Kidney (tissue), 14 donors: ENCODE data around the gene CCDC138. TPM values are rescaled to one million over a fixed set of nuclear protein-coding genes. Genes with fewer than 3 reads are reported as not detected.

ENCODE experiments used
- DNase-seq, 5 donors: peaks; one replicate each; pipeline ENCODE4 v3.0.0-alpha.2; 2013 to 2020
- FAIRE-seq: peaks from 2 replicates; lab custom pipeline; 2012; peaks lifted over from hg19 to GRCh38; lab: Jason Lieb, UNC
- H3K27ac ChIP-seq, 2 donors: one replicate each; pipeline ENCODE4 v1.7.0; 2013; ENCODE audit warnings: low read depth in 2 of 2, low read length in 2 of 2, inconsistent platforms in 1 of 2
- H3K27me3 ChIP-seq: one replicate; pipeline ENCODE4 v1.7.1; 2013; ENCODE audit warnings: low read length, inconsistent platforms; ENCODE audit not compliant: control insufficient read depth, insufficient read depth
- H3K36me3 ChIP-seq, 3 donors: one replicate each; pipeline versions ENCODE4 v1.7.0 to v1.7.1; 2013; ENCODE audit warnings: low read length in 3 of 3, control low read depth in 1 of 3, inconsistent platforms in 1 of 3; ENCODE audit not compliant: insufficient read depth in 3 of 3, control insufficient read depth in 2 of 3
- H3K4me1 ChIP-seq, 3 donors: one replicate each; pipeline versions ENCODE4 v1.7.0 to v1.7.1; 2013; ENCODE audit warnings: low read length in 3 of 3, inconsistent platforms in 1 of 3, low read depth in 1 of 3; ENCODE audit not compliant: control insufficient read depth in 2 of 3, insufficient read depth in 2 of 3
- H3K4me3 ChIP-seq, 3 donors: one replicate each; pipeline versions ENCODE4 v1.7.0 to v1.8.1; 2013; ENCODE audit warnings: low read length in 3 of 3, control low read depth in 1 of 3, inconsistent platforms in 1 of 3
- H3K9ac ChIP-seq, 3 donors: one replicate each; pipeline versions ENCODE4 v1.7.0 to v1.7.1; 2013; ENCODE audit warnings: low read length in 3 of 3, control low read depth in 1 of 3, inconsistent platforms in 1 of 3
- H3K9me3 ChIP-seq, 3 donors: one replicate each; pipeline versions ENCODE4 v1.7.0 to v1.7.1; 2013; ENCODE audit warnings: low read length in 3 of 3, control low read depth in 1 of 3, inconsistent platforms in 1 of 3; ENCODE audit not compliant: control insufficient read depth in 2 of 3, insufficient read depth in 1 of 3
- intact Hi-C: fragments of 100-400 bp; cut with DNase I; formaldehyde crosslinking; loops from one replicate; pipeline ENCODE4 v1.11.1; 2022
- polyA plus RNA-seq: library from polyadenylated mRNA; stranded (reverse); fragments of 350-450 nt; fragmentation: Illumina TruSeq; extraction: RNeasy Lipid Tissue Mini Kit (QIAGEN cat#74804); gene quantifications from one replicate; pipeline ENCODE4 v1.2.3, GENCODE V29; 2014; ENCODE audit warnings: low read depth, low replicate concordance; ENCODE audit not compliant: insufficient read depth
- total RNA-seq: library from RNA; stranded (reverse); fragmentation: NEBNext Ultra II Directional; extraction: Animal tissue kit (Norgen Biotek cat#: 25700); gene quantifications from one replicate; pipeline ENCODE4 v1.2.1, GENCODE V29; 2021
- TF ChIP-seq, protein P1 (sequence below): IDR thresholded peaks from 3 replicates; pipeline ENCODE4 v1.5.1; 2012; ENCODE audit warnings: mild to moderate bottlenecking, moderate library complexity, borderline replicate concordance; ENCODE audit not compliant: insufficient read depth; ENCODE audit errors: extremely low read depth
- donor health status: control.
- donor health status: control.
- donor health status: control.
- donor health status: control.
- donor health status: control.
- donor health status: DM: yes; HTN: yes; CAD: no.
- donor health status: Normal renal cell carcinoma (clear cell type).

Gene CCDC138
- total and polyA plus RNA-seq, 2 donors from 2014 or later, result 1.3 to 3.2 TPM

DNA sequence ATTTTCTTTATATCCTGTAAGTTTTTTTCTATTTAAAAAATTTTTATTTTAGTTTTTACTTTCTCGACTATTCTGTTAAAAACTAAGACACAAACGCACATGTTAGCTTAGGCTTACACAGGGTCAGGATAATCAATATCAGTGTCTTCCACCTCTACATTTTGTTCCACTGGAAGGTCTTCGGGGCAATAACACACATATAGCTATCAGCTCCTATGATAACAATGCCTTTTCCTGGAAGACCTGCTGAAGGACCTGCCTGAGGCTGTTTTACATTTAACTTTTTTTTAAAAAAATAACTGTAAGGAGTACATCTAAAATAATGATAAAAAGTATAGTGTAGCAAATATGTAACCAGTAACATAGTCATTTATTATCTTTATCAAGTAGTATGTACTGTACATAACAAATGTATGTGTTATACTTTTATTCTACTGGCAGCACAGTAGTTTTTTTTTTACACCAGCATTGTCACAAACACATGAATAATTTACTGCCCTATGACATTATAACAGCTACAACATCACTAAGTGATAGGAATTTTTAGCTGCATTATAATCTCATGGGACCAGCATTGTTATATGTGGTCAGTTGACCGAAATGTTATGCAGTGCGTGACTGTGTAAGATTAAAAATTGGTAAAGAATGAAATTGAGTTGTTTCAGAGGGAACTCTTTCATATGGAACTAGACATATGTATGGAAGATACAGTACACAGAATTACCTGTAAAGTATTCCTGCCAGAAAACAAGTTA lies 37.9 kb downstream of the CCDC138 start:
- Histone ChIP-seq H3K9me3 (peaks cover 0 to 7% (median 0%) of the 10 kb centered on the region in 3 donors), H3K27ac (no peak overlapping the region), H3K36me3 (no peaks in the 10 kb centered on the region), H3K4me3 (no peak overlapping the region), H3K4me1 (no peaks in the 10 kb centered on the region), H3K9ac (no peak overlapping the region), H3K27me3 (no peaks in the 10 kb centered on the region)
- intact Hi-C loops, result no loop called here
- DNase-seq (no peak), FAIRE-seq (no peak)
- TF ChIP-seq, protein P1, sequence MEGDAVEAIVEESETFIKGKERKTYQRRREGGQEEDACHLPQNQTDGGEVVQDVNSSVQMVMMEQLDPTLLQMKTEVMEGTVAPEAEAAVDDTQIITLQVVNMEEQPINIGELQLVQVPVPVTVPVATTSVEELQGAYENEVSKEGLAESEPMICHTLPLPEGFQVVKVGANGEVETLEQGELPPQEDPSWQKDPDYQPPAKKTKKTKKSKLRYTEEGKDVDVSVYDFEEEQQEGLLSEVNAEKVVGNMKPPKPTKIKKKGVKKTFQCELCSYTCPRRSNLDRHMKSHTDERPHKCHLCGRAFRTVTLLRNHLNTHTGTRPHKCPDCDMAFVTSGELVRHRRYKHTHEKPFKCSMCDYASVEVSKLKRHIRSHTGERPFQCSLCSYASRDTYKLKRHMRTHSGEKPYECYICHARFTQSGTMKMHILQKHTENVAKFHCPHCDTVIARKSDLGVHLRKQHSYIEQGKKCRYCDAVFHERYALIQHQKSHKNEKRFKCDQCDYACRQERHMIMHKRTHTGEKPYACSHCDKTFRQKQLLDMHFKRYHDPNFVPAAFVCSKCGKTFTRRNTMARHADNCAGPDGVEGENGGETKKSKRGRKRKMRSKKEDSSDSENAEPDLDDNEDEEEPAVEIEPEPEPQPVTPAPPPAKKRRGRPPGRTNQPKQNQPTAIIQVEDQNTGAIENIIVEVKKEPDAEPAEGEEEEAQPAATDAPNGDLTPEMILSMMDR, result no peak

DNA sequence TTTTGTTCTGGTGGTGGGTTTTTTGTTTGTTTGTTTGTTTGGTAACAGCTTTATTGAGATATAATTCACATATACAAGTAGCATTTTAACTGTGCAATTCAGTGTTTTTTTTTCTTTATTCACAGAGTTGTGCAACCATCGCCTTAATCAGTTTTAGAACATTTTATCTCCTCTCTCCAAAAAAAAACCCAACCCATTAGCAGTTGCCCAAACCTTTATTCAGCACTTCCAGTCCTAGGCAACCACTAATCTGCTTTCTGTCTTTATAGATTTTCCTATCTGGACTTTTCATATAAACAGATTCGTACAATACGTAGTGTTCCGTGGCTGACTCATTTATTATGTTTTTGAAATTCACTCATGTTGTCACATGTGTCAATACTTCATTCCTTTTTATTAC lies 38.7 kb downstream of the CCDC138 start:
- no peak overlapping the region for H3K9ac ChIP-seq
- intact Hi-C loops, result no loop called here
- H3K4me3 ChIP-seq, result no peak overlapping the region
- TF ChIP-seq, protein P1, result no peak
- H3K9me3 ChIP-seq, result peaks cover 0 to 5% (median 0%) of the 10 kb centered on the region in 3 donors
- no peaks in the 10 kb centered on the region for H3K27me3 ChIP-seq
- no peak overlapping the region for H3K27ac ChIP-seq
- H3K36me3 ChIP-seq, result no peaks in the 10 kb centered on the region
- H3K4me1 ChIP-seq, result no peaks in the 10 kb centered on the region
- no peak for DNase-seq
- FAIRE-seq, result no peak

DNA sequence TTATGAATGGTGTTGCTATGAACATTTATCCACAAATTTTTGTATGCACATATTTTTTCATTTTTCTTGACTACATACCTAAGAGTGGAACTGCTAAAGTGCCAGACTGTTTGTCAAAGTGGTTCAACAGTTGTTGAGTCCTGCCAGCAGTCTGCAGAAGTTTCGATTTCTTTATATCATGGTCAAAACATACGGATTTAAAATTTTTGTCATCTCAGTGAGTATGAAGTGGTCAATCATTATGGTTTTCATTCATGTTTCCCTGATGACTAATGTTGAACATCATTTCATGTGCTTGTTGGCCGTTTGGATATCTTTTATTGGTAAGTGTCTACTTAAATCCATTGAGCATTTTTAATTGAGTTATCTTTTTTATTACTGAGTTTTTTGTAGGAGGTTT lies 39.2 kb downstream of the CCDC138 start:
- Histone ChIP-seq H3K9ac (no peak overlapping the region), H3K36me3 (no peaks in the 10 kb centered on the region), H3K9me3 (no peaks in the 10 kb centered on the region), H3K27me3 (no peaks in the 10 kb centered on the region), H3K27ac (no peak overlapping the region), H3K4me3 (no peak overlapping the region), H3K4me1 (no peaks in the 10 kb centered on the region)
- DNase-seq (no peak), FAIRE-seq (no peak)
- intact Hi-C loops, result no loop called here
- TF ChIP-seq, protein P1, result no peak
